ENCODE results near the gene TMEM240.

DNA sequence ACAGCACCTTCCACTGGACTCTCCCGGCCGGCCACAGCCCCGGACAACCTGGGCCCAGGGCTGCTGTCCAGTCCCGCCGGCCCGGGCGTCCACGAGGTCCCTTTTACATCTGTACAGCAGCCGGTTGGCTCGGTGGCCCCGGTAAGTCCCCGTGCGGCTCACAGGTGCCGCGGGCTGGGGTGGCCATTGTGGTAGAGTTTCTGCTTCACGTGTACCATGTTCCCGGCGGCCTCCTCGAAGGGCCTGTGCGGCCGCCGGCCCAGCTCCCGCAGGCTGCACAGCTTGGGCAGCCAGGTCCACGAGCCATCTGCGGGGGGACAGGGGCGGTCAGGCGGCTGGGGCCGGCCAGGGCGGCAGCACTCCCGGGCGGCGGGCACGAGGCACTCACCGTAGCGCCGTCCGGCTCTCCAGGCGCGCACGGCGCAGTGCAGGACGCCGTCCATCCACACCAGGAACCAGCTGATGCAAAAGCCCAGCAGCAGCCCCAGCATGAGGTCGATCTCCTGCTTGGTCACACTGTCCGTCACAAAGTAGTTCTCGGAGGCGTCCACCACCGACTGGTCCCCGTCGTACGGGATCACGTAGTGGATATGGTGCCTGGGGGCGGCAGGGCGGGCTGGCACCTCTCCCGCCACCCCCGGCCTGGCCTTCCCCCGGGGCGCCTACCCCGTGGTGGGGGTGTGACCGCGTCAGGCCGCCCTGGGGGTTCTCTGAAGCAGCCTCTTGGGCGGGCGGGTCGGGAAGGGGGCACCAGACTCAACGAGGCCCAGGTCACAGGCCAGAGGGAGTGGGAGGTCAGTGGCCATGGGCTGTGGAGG lies 5.0 kb downstream of the TMEM240 start:
- TF ChIP-seq, protein P1, sequence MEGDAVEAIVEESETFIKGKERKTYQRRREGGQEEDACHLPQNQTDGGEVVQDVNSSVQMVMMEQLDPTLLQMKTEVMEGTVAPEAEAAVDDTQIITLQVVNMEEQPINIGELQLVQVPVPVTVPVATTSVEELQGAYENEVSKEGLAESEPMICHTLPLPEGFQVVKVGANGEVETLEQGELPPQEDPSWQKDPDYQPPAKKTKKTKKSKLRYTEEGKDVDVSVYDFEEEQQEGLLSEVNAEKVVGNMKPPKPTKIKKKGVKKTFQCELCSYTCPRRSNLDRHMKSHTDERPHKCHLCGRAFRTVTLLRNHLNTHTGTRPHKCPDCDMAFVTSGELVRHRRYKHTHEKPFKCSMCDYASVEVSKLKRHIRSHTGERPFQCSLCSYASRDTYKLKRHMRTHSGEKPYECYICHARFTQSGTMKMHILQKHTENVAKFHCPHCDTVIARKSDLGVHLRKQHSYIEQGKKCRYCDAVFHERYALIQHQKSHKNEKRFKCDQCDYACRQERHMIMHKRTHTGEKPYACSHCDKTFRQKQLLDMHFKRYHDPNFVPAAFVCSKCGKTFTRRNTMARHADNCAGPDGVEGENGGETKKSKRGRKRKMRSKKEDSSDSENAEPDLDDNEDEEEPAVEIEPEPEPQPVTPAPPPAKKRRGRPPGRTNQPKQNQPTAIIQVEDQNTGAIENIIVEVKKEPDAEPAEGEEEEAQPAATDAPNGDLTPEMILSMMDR (IDR thresholded peaks at IDR 0.05): no peak
- TF ChIP-seq POLR2A (IDR thresholded peaks at IDR 0.05): no peak
